GM12874 (cell line): Measurements from ENCODE around the gene RIPOR1.

ENCODE experiments used
- TF ChIP-seq, protein P1 (sequence below): IDR thresholded peaks from 2 replicates; pipeline ENCODE4 v1.5.1; 2011; ENCODE audit warnings: low read depth, mild to moderate bottlenecking, control low read depth, low read length, moderate library complexity; ENCODE audit not compliant: insufficient read depth

RIPOR1 gene

DNA sequence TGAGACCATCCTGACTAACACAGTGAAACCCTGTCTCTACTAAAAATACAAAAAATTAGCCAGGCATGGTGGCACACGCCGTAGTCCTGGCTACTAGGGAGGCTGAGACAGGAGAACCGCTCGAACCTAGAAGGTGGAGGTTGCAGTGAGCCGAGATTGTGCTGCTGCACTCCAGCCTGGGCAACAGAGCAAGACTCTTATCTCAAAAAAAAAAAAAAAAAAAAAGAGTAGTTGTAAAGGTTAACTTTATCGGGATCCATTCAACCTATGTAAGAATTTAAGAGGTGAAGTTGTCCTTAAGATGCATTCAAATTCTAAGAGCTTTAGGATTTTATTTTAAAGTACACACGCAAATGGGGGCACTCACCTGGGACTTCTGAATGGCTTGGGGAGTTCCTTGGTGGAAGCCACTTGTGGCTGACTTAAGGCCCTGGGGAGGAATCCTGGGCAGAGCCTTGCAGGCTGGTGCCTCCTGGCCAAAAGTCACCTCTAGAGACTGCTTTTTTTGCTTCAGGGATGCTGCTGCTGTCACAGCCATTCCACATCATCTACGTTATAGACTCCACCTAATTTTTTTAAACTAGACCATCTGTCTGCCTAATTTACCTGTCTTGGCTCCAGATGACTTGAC, 37.0 kb downstream of the RIPOR1 start:
- TF ChIP-seq, protein P1, sequence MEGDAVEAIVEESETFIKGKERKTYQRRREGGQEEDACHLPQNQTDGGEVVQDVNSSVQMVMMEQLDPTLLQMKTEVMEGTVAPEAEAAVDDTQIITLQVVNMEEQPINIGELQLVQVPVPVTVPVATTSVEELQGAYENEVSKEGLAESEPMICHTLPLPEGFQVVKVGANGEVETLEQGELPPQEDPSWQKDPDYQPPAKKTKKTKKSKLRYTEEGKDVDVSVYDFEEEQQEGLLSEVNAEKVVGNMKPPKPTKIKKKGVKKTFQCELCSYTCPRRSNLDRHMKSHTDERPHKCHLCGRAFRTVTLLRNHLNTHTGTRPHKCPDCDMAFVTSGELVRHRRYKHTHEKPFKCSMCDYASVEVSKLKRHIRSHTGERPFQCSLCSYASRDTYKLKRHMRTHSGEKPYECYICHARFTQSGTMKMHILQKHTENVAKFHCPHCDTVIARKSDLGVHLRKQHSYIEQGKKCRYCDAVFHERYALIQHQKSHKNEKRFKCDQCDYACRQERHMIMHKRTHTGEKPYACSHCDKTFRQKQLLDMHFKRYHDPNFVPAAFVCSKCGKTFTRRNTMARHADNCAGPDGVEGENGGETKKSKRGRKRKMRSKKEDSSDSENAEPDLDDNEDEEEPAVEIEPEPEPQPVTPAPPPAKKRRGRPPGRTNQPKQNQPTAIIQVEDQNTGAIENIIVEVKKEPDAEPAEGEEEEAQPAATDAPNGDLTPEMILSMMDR, result no peak

DNA sequence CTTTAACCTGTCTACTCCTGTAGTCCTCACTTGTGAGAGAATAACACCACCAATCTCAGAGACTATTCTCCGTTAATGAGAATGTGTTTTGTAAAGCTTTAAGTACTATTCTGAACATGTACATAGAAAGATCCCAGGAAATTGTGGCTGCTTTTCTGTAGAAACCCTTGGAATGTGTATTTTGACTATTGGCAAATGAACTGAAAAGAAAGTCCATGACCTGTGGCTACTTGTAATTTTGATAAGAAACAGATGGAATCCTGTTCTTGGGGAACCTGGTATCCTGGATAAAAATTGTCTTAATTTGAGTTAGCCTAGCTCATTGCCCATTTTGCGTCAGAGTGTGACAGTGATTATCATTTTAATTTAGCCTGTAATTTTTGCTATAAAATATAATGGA, 42.8 kb downstream of the RIPOR1 start:
- TF ChIP-seq, protein P1, result no peak

DNA sequence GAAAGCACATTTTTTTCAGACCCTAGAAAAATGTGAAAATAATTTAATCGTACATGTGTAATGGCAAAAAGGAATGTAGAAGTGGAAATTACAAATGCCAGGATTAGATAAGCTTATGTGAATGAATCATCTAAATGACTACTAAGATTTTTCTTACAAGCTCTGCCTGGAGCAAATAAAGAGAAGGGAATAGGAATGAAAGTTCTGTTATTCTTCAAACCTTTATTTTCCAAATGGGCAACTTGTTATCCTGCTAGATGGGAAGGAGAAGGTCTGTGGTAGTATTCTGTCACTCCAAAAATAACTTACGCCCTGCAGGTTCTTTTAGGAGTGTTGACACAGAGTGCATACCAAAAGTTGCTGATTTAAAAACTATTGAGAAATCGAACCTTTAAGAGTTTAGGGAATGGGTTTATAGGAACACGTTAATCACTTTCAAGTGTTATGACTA, 43.4 kb downstream of the RIPOR1 start:
- TF ChIP-seq, protein P1, result no peak

DNA sequence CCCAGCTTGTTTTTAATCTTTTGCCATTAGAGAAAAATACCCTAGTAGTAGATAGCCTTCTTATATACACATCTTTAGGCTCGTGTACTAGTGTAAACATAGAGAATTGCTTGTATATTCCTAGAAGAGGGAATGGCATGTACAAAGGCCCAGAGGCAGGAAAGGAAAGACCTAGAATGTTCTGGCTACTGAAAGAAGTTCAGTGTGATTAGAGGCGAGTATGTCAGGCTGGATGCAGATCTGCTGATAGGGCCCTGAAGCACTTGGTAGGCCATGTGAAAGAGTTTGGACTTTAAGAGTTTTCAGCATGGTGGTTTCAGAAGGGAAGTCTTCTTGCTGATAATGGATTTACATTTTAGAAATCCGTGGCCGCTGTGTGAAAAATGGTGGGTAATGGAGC, 51.1 kb downstream of the RIPOR1 start:
- TF ChIP-seq, protein P1, result no peak

DNA sequence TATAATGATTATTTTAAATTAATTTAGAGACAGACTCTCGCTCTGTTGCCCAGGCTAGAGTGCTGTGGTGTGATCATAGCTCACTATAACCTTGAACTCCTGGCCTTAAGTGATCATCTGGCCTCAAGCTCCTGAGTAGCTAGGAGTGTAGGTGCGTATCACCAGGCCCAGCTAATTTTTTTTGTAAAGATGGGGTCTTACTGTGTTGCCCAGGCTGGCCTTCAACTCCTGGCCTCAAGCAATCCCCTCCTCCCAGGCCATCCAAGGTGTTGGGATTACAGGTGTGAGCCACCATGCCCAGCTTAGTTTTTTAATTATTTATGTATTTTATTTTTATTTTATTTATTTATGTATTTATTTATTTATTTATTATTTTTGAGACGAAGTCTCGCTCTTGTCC, 51.6 kb downstream of the RIPOR1 start:
- TF ChIP-seq, protein P1, result no peak

DNA sequence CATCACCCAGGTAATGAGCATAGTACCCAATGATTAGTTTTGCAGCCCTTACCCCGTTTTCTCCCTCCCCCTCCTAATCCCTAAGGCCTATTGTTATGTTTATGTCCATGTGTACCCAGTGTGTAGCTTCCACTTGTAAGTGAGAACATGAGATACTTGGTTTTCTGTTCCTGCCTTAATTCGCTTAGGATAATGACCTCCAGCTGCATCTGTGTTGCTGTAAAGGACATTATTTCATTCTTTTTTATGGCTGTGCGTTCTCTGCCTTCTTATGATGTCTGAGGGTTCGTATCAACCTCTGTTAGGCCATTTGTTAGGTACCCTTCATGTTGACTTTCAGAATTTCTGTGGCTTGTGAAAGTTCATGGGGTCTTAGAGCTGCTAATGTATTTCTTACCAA, 64.7 kb downstream of the RIPOR1 start:
- TF ChIP-seq, protein P1, result no peak

DNA sequence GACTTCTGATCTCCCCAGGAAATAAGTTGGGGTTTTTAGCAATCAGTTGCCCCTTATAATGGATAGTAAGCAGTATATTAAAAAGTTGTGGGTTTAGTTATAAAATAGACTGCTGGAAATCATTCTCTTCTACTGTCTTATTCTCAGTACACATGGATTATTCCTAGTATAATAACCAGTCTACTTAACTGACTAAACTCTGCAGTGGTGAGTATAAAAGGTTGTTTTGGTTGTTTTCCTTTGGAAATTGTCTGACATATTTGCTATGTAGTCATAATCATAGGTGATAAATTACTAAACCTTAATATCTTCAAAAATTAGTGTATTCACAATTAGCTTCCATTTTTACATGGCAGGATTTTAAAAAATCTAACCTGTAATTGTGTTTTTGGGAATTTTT, 65.1 kb downstream of the RIPOR1 start:
- TF ChIP-seq, protein P1, result no peak
